GM23338 (cell line): ENCODE data around the gene ZNF276. TPM values are rescaled to one million over a fixed set of nuclear protein-coding genes. Genes with fewer than 3 reads are reported as not detected.

Experiments used
- ATAC-seq: fragments of 200-7000 bp; cut with Tn5 transposase; 3 replicates; pipeline ENCODE4 v1.9.1; 2020
- DNase-seq: peaks from one replicate; pipeline ENCODE4 v3.0.0-alpha.2; 2015; ENCODE audit warnings: low spot score
- H2AFZ ChIP-seq: fragments of 200-600 bp; sonication (generic); 2 replicates; pipeline ENCODE4 v1.8.0; 2016; ENCODE audit warnings: antibody characterized with exemption, mild to moderate bottlenecking, moderate library complexity
- H3F3A ChIP-seq: fragments of 200-600 bp; sonication (generic); replicated peaks from 2 replicates; pipeline ENCODE4 v1.8.0; 2017; ENCODE audit warnings: antibody characterized with exemption, mixed run types, low read depth
- H3K27ac ChIP-seq: fragments of 200-600 bp; sonication (generic); 2 replicates; pipeline ENCODE4 v1.6.1; 2016; ENCODE audit warnings: low read depth
- H3K27me3 ChIP-seq: fragments of 200-600 bp; sonication (generic); 2 replicates; pipeline ENCODE4 v1.8.0; 2016; ENCODE audit warnings: mild to moderate bottlenecking, mixed run types, moderate library complexity; ENCODE audit not compliant: insufficient read depth
- H3K36me3 ChIP-seq: fragments of 200-600 bp; sonication (generic); 2 replicates; pipeline ENCODE4 v1.8.0; 2016; ENCODE audit warnings: mild to moderate bottlenecking; ENCODE audit not compliant: insufficient read depth
- H3K4me1 ChIP-seq: fragments of 200-600 bp; sonication (generic); 2 replicates; pipeline ENCODE4 v1.8.0; 2016; ENCODE audit warnings: mild to moderate bottlenecking, moderate library complexity; ENCODE audit not compliant: insufficient read depth
- H3K4me2 ChIP-seq: fragments of 200-600 bp; sonication (generic); 2 replicates; pipeline ENCODE4 v1.7.1; 2017; ENCODE audit warnings: mixed run types
- H3K4me3 ChIP-seq: fragments of 200-600 bp; sonication (generic); 2 replicates; pipeline ENCODE4 v1.6.1; 2016; ENCODE audit warnings: mixed run types
- H3K79me2 ChIP-seq: fragments of 200-600 bp; sonication (generic); replicated peaks from 2 replicates; pipeline ENCODE4 v1.8.0; 2017; ENCODE audit warnings: mild to moderate bottlenecking; ENCODE audit not compliant: insufficient read depth
- H3K9me2 ChIP-seq: fragments of 200-600 bp; sonication (generic); 2 replicates; pipeline ENCODE4 v1.8.0; 2017; ENCODE audit not compliant: insufficient read depth
- H4K20me1 ChIP-seq: fragments of 200-600 bp; sonication (generic); replicated peaks from 2 replicates; pipeline ENCODE4 v1.8.0; 2017; ENCODE audit warnings: mild to moderate bottlenecking; ENCODE audit not compliant: insufficient read depth
- H3K27ac Mint-ChIP-seq: 2 replicates; pipeline ENCODE4 v1.8.0; 2020; ENCODE audit warnings: inconsistent platforms, mild to moderate bottlenecking, moderate library complexity, mixed read lengths
- H3K27me3 Mint-ChIP-seq: 3 replicates; pipeline ENCODE4 v1.8.0; 2022; ENCODE audit warnings: low read depth, mild to moderate bottlenecking, moderate library complexity, mixed read lengths, inconsistent platforms; ENCODE audit not compliant: insufficient read depth, poor library complexity
- H3K36me3 Mint-ChIP-seq: 3 replicates; pipeline ENCODE4 v1.8.0; 2021; ENCODE audit warnings: low read depth, mild to moderate bottlenecking, inconsistent platforms, moderate library complexity, mixed read lengths
- H3K4me1 Mint-ChIP-seq: 3 replicates; pipeline ENCODE4 v1.8.0; 2020; ENCODE audit warnings: mild to moderate bottlenecking, inconsistent platforms, mixed read lengths
- H3K4me3 Mint-ChIP-seq: 3 replicates; pipeline ENCODE4 v1.8.0; 2021; ENCODE audit warnings: moderate library complexity, mild to moderate bottlenecking, inconsistent platforms, mixed read lengths
- H3K9me3 Mint-ChIP-seq: 3 replicates; pipeline ENCODE4 v1.8.0; 2020; ENCODE audit warnings: moderate library complexity, mild to moderate bottlenecking, inconsistent platforms, mixed read lengths
- CREB1 ChIP-seq: fragments of 250-450 bp; sonication (Bioruptor Pico); IDR thresholded peaks from 2 replicates; pipeline ENCODE4 v1.5.0; 2020; ENCODE audit warnings: low read depth, mild to moderate bottlenecking, moderate library complexity
- ETS1 ChIP-seq: IDR thresholded peaks from 2 replicates; pipeline ENCODE4 v1.6.1; 2016; ENCODE audit warnings: antibody characterized with exemption
- EZH2phosphoT487 ChIP-seq: fragments of 200-600 bp; sonication (generic); IDR thresholded peaks from one replicate; pipeline ENCODE4 v1.8.1; 2018; ENCODE audit warnings: antibody characterized with exemption; ENCODE audit not compliant: unreplicated experiment
- JUNB ChIP-seq: IDR thresholded peaks from one replicate; pipeline ENCODE4 v1.6.1; 2016; ENCODE audit warnings: antibody characterized with exemption; ENCODE audit not compliant: unreplicated experiment
- POLR2AphosphoS5 ChIP-seq: IDR thresholded peaks from 2 replicates; pipeline ENCODE4 v1.6.1; 2016; ENCODE audit warnings: antibody characterized with exemption, low read depth
- REST ChIP-seq: IDR thresholded peaks from one replicate; pipeline ENCODE4 v1.6.1; 2018; ENCODE audit warnings: antibody characterized with exemption; ENCODE audit not compliant: unreplicated experiment
- STAT1 ChIP-seq: IDR thresholded peaks from one replicate; pipeline ENCODE4 v1.6.1; 2016; ENCODE audit warnings: antibody characterized with exemption; ENCODE audit not compliant: unreplicated experiment
- ZNF331 ChIP-seq: fragments of 250-450 bp; sonication (Bioruptor Pico); IDR thresholded peaks from 2 replicates; pipeline ENCODE4 v1.5.0; 2020; ENCODE audit warnings: low read depth, mild to moderate bottlenecking, moderate library complexity
- ZNF462 ChIP-seq: fragments of 250-450 bp; sonication (Bioruptor Pico); IDR thresholded peaks from 2 replicates; pipeline ENCODE4 v1.5.0; 2020; ENCODE audit warnings: mild to moderate bottlenecking, moderate library complexity
- polyA plus RNA-seq: library from polyadenylated mRNA; unstranded; fragments of >200 nt; fragmentation: Nextera tagmentation; extraction: Ambion mirVana; gene quantifications from 2 replicates; pipeline ENCODE4 v1.2.1, GENCODE V29; 2016
- total RNA-seq: library from RNA; depleted of rRNA; stranded (reverse); fragments of >200 nt; shearing (Covaris generic); gene quantifications from 2 replicates; pipeline ENCODE4 v1.2.3, GENCODE V29; 2014
- TF ChIP-seq, protein P1 (sequence below), 2 experiments: fragments of 200-600 bp in 1 of 2; sonication (generic) in 1 of 2; conservative IDR thresholded peaks; 2 replicates each; pipeline versions ENCODE4 v1.5.1 to v1.6.1; 2016 to 2017; ENCODE audit warnings: antibody characterized with exemption in 2 of 2, low read depth in 2 of 2, mild to moderate bottlenecking in 2 of 2, moderate library complexity in 1 of 2

The ZNF276 gene
- total and polyA plus RNA-seq, 2 experiments from 2014 or later = 3.4 to 15.6 TPM

- TF ChIP-seq, protein P1, sequence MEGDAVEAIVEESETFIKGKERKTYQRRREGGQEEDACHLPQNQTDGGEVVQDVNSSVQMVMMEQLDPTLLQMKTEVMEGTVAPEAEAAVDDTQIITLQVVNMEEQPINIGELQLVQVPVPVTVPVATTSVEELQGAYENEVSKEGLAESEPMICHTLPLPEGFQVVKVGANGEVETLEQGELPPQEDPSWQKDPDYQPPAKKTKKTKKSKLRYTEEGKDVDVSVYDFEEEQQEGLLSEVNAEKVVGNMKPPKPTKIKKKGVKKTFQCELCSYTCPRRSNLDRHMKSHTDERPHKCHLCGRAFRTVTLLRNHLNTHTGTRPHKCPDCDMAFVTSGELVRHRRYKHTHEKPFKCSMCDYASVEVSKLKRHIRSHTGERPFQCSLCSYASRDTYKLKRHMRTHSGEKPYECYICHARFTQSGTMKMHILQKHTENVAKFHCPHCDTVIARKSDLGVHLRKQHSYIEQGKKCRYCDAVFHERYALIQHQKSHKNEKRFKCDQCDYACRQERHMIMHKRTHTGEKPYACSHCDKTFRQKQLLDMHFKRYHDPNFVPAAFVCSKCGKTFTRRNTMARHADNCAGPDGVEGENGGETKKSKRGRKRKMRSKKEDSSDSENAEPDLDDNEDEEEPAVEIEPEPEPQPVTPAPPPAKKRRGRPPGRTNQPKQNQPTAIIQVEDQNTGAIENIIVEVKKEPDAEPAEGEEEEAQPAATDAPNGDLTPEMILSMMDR (conservative IDR thresholded peaks at IDR 0.05; ENCODE audit: low read depth in 2 of 2) = no peak
- TF ChIP-seq JUNB (no peak), ETS1 (no peak), EZH2phosphoT487 (no peak), ZNF331 (no peak), REST (peak; percentile 12), STAT1 (no peak)
Measured at GRCh38 chr16:89720551-89720812, 855 bp upstream of the ZNF276 start (continued).

GRCh38 chr16:89721546-89722391 is 432 bp downstream of the ZNF276 start:
- no peaks in the 10 kb centered on the region; the same call in 2 of the 3 replicates for H3K9me3 Mint-ChIP-seq
- H3K27me3 Mint-ChIP-seq = peaks cover 47% of the 10 kb centered on the region
- no peaks in the 10 kb centered on the region for H3K79me2 ChIP-seq
- 0 out of 2 replicates have a peak, but pooled peaks cover 4% of the 10 kb centered on the region for H3K36me3 ChIP-seq
- H3K9me2 ChIP-seq = no peaks in the 10 kb centered on the region
- ATAC-seq = peak; percentile 12
- H3K27ac Mint-ChIP-seq = no peak overlapping the region
- peak overlapping the region; percentile 69 for H3K4me3 Mint-ChIP-seq
- peaks cover 16% of the 10 kb centered on the region for H3K4me1 Mint-ChIP-seq
- peak; percentile 52 for DNase-seq
- peaks cover 26% of the 10 kb centered on the region for H3K36me3 Mint-ChIP-seq
- peak overlapping the region; percentile 77 for H3K4me3 ChIP-seq
- H3K4me1 ChIP-seq = peaks cover 13% of the 10 kb centered on the region
- peak overlapping the region; percentile 72; the same call in 1 of the 2 replicates for H2AFZ ChIP-seq
- H3K27me3 ChIP-seq = peaks cover 67% of the 10 kb centered on the region
- H4K20me1 ChIP-seq = peaks cover 9% of the 10 kb centered on the region; the same call in 1 of the 2 replicates
- peak overlapping the region; percentile 93 for H3K4me2 ChIP-seq
- no peak overlapping the region for H3K27ac ChIP-seq
- H3F3A ChIP-seq = peaks cover 35% of the 10 kb centered on the region
- TF ChIP-seq JUNB (no peak), CREB1 (CRISPR knock-in tag) (no peak), ZNF462 (no peak), ZNF331 (no peak), POLR2AphosphoS5 (no peak; the same call in 1 of the 2 replicates)
